HepG2 (cell line): ENCODE data around the gene NFKBIA. TPM values are rescaled to one million over a fixed set of nuclear protein-coding genes. Genes with fewer than 3 reads are reported as not detected.

ENCODE experiments used
- ATAC-seq: fragments of 200-7000 bp; cut with Tn5 transposase; 3 replicates; pipeline ENCODE4 v1.9.1; 2020; ENCODE audit warnings: mild to moderate bottlenecking, moderate library complexity
- BruUV-seq: library from RNA; stranded (reverse); fragments of 400-500 nt; replicated peaks from 2 replicates; lab custom pipeline; 2021; lab: Mats Ljungman, UMichigan
- CTCF ChIA-PET: fragments of 300-600 bp; formaldehyde crosslinking; extraction: SDS; loops from one replicate; lab custom pipeline; 2021; ENCODE audit warnings: low total read pairs, inconsistent platforms, low intra/inter-chr PET ratio; lab: Yijun Ruan, JAX
- POLR2A ChIA-PET: fragments of 350-600 bp; sonication (Branson Sonifier 250); formaldehyde crosslinking; loops from one replicate; lab custom pipeline; 2020; ENCODE audit warnings: antibody characterized with exemption, inconsistent platforms; lab: Yijun Ruan, JAX
- DNase-seq: peaks from one replicate; pipeline ENCODE4 v3.0.0-alpha.2; 2015; ENCODE audit warnings: low spot score
- FAIRE-seq: peaks from 3 replicates; lab custom pipeline; 2011; peaks lifted over from hg19 to GRCh38; lab: Jason Lieb, UNC
- H2AFZ ChIP-seq: one replicate; pipeline ENCODE4 v1.6.1; 2011; ENCODE audit warnings: low read length, inconsistent platforms
- H3K27ac ChIP-seq: fragments of 300-600 bp; 3 replicates; pipeline ENCODE4 v1.8.0; 2011; ENCODE audit warnings: mixed run types, mild to moderate bottlenecking, mixed read lengths, low read length, inconsistent platforms; ENCODE audit not compliant: insufficient read depth; ENCODE audit errors: extremely low read length
- H3K27me3 ChIP-seq, 2 experiments: fragments of 200-600 bp in 1 of 2; 2 replicates in 1 of 2; 3 replicates in 1 of 2; pipeline versions ENCODE4 v1.6.0 to v1.8.0; 2011; ENCODE audit warnings: low read length in 2 of 2, mild to moderate bottlenecking in 2 of 2, moderate library complexity in 2 of 2, inconsistent platforms in 1 of 2; ENCODE audit not compliant: insufficient read depth in 2 of 2, control insufficient read depth in 1 of 2
- H3K36me3 ChIP-seq, 2 experiments: fragments of 200-600 bp in 1 of 2; replicated peaks in 1 of 2; 2 replicates in 1 of 2; 3 replicates in 1 of 2; pipeline versions ENCODE4 v1.5.1 to v1.8.0; 2011; ENCODE audit warnings: low read length in 2 of 2, inconsistent platforms in 1 of 2; ENCODE audit not compliant: insufficient read depth in 2 of 2, control insufficient read depth in 1 of 2
- H3K4me1 ChIP-seq: 2 replicates; pipeline ENCODE4 v1.5.1; 2012; ENCODE audit warnings: low read length, inconsistent platforms; ENCODE audit not compliant: insufficient read depth
- H3K4me2 ChIP-seq: 2 replicates; pipeline ENCODE4 v1.6.0; 2011; ENCODE audit warnings: low read depth, low read length, inconsistent platforms
- H3K4me3 ChIP-seq, 3 experiments: fragments of 200-600 bp in 1 of 3; sonication (generic), shearing (Covaris generic) in 1 of 3; replicated peaks in 1 of 3; 2 replicates each; pipeline ENCODE4 v1.5.1; 2011 to 2016; ENCODE audit warnings: low read length in 3 of 3, inconsistent platforms in 2 of 3, low read depth in 2 of 3, mild to moderate bottlenecking in 2 of 3, control low read depth in 1 of 3, mixed read lengths in 1 of 3; ENCODE audit not compliant: insufficient read depth in 1 of 3
- H3K79me2 ChIP-seq: one replicate; pipeline ENCODE4 v1.6.1; 2011; ENCODE audit warnings: low read length, inconsistent platforms; ENCODE audit not compliant: insufficient read depth
- H3K9ac ChIP-seq: 2 replicates; pipeline ENCODE4 v1.6.0; 2011; ENCODE audit warnings: mild to moderate bottlenecking, low read depth, low read length, inconsistent platforms; ENCODE audit not compliant: insufficient read depth
- H3K9me3 ChIP-seq: 2 replicates; pipeline ENCODE4 v1.5.1; 2012; ENCODE audit warnings: mild to moderate bottlenecking, low read length
- H4K20me1 ChIP-seq: 2 replicates; pipeline ENCODE4 v1.6.0; 2011; ENCODE audit warnings: inconsistent platforms, mild to moderate bottlenecking, low read length, moderate library complexity; ENCODE audit not compliant: insufficient read depth
- CSRNP2 ChIP-seq: sonication (generic); formaldehyde crosslinking; conservative IDR thresholded peaks from 2 replicates; pipeline ENCODE4 v1.8.0; 2022; ENCODE audit warnings: low read depth, missing genetic modification reagents
- EP300 ChIP-seq, 3 experiments: sonication (generic) in 1 of 3; formaldehyde crosslinking in 1 of 3; IDR thresholded peaks; 2 replicates each; pipeline versions ENCODE4 v1.5.1 to v1.6.1; 2011 to 2020; ENCODE audit warnings: low read depth in 2 of 3, low read length in 2 of 3, borderline replicate concordance in 1 of 3, improper control_type of control experiment in 1 of 3, mild to moderate bottlenecking in 1 of 3, missing genetic modification reagents in 1 of 3, moderate library complexity in 1 of 3
- MAFG ChIP-seq: sonication (generic); formaldehyde crosslinking; IDR thresholded peaks from 2 replicates; pipeline ENCODE4 v1.5.1; 2020; ENCODE audit warnings: mild to moderate bottlenecking, missing genetic modification reagents
- MEIS1 ChIP-seq: sonication (generic); formaldehyde crosslinking; IDR thresholded peaks from 2 replicates; pipeline ENCODE4 v1.9.0; 2021; ENCODE audit warnings: mild to moderate bottlenecking, missing genetic modification reagents, moderate library complexity, borderline replicate concordance
- NFAT5 ChIP-seq: sonication (generic); formaldehyde crosslinking; IDR thresholded peaks from 2 replicates; pipeline ENCODE4 v1.4.0; 2020; ENCODE audit warnings: missing genetic modification reagents
- RNF219 ChIP-seq: sonication (generic); formaldehyde crosslinking; IDR thresholded peaks from 2 replicates; pipeline ENCODE4 v1.5.0; 2020; ENCODE audit warnings: mild to moderate bottlenecking, missing genetic modification reagents
- SRSF1 ChIP-seq: fragments of 200-400 bp; formaldehyde crosslinking; optimal IDR thresholded peaks from 2 replicates; pipeline ENCODE3; 2017; ENCODE audit warnings: mild to moderate bottlenecking, low read depth, low read length, moderate library complexity
- SRSF4 ChIP-seq: fragments of 200-400 bp; formaldehyde crosslinking; IDR thresholded peaks from one replicate; pipeline ENCODE4 v1.6.1; 2018; ENCODE audit warnings: mild to moderate bottlenecking, low read depth, low read length, moderate library complexity; ENCODE audit not compliant: poor library complexity, severe bottlenecking
- ZNF326 ChIP-seq: sonication (generic); formaldehyde crosslinking; IDR thresholded peaks from 2 replicates; pipeline ENCODE4 v1.4.0; 2020; ENCODE audit warnings: missing genetic modification reagents, borderline replicate concordance
- ZNF563 ChIP-seq: sonication (generic); formaldehyde crosslinking; IDR thresholded peaks from 2 replicates; pipeline ENCODE4 v1.8.0; 2022; ENCODE audit warnings: mild to moderate bottlenecking, moderate library complexity, missing genetic modification reagents
- ZNF782 ChIP-seq: sonication (generic); formaldehyde crosslinking; IDR thresholded peaks from 2 replicates; pipeline ENCODE4 v1.4.0; 2020; ENCODE audit warnings: missing genetic modification reagents, mild to moderate bottlenecking, borderline replicate concordance
- WGBS: methylation state at CpG from one replicate; pipeline ENCODE4 v1.1.6; 2017; ENCODE audit warnings: low lambda C conversion rate; 5-methylcytosine and 5-hydroxymethylcytosine counted together
- in situ Hi-C: cut with HindIII; loops from 2 replicates; pipeline ENCODE4 v1.10.0; 2017; ENCODE audit warnings: low pct_unique_long_range_greater_than_20kb; ENCODE audit not compliant: extremely low pct_ligation_motif_present
- intact Hi-C: fragments of 100-400 bp; cut with micrococcal nuclease; formaldehyde crosslinking; loops from one replicate; pipeline ENCODE4 v1.10.0; 2022; ENCODE audit not compliant: unreplicated experiment
- polyA plus RNA-seq, 8 experiments: library from polyadenylated mRNA; depleted of rRNA in 3 of 8; stranded (reverse) in 7 of 8; unstranded in 1 of 8; fragments of >200 nt; fragmentation: Illumina TruSeq in 4 of 8; extraction: Trizol in 4 of 8; gene quantifications; 2 replicates each; pipeline versions ENCODE4 v1.2.1 to v1.2.3, GENCODE V29; 2011 to 2016; ENCODE audit warnings: low read depth in 4 of 8, missing spikeins in 1 of 8, mixed read lengths in 1 of 8; ENCODE audit not compliant: insufficient read depth in 1 of 8
- total RNA-seq, 5 experiments: library from RNA; depleted of rRNA; stranded (reverse); fragments of >200 nt; fragmentation: Illumina TruSeq; extraction: Trizol; gene quantifications; 2 replicates each; pipeline ENCODE4 v1.2.3, GENCODE V29; 2016; ENCODE audit warnings: low read depth in 1 of 5

The NFKBIA gene
- total and polyA plus RNA-seq, 2 of the 13 experiments (the other 11 are each of a cell fraction or from before 2014, with no cell fraction given) = 197 to 319 TPM

- TF ChIP-seq RNF219 (CRISPR knock-in tag) (no peak), ZNF563 (CRISPR knock-in tag) (peak; percentile 29; the same call in 1 of the 2 replicates)
Observed at GRCh38 chr14:35390577-35391387, 13.8 kb downstream of the NFKBIA start (continued).

GRCh38 chr14:35389315-35389667, 15.3 kb downstream of the NFKBIA start:
- Histone ChIP-seq H3K9me3 (no peaks in the 10 kb centered on the region), H2AFZ (no peak overlapping the region), H3K9ac (no peak overlapping the region), H4K20me1 (no peaks in the 10 kb centered on the region), H3K4me1 (peaks cover 55% of the 10 kb centered on the region), H3K4me3 (no peak overlapping the region), H3K4me2 (no peak overlapping the region), H3K27ac (no peak overlapping the region), H3K27me3 (no peaks in the 10 kb centered on the region; a peak in 1 of 5 replicates), H3K79me2 (no peaks in the 10 kb centered on the region), H3K36me3 (no peaks in the 10 kb centered on the region)
- BruUV-seq = no TSS peak
- no peak for DNase-seq
- in situ Hi-C loops = no loop called here
- intact Hi-C loops = loop anchor here (5.0 kb wide), 1 partner anchor 97 kb away; the partner anchor contains the start of gene PSMA6
- no peak for ATAC-seq
- 78% methylated on average over 9 of the region's 9 CpGs for WGBS
- no peak for FAIRE-seq
- ChIA-PET CTCF (no interaction called here), POLR2A (interaction anchor here (2.2 to 12.0 kb wide), 2 partner anchors 8 to 13 kb away, joined by 7 to 211 read pairs; partner anchors contain the start of gene NFKBIA)
- no peak for TF ChIP-seq NFAT5 (CRISPR knock-in tag)
- no peak for TF ChIP-seq EP300 (IDR thresholded peaks at IDR 0.05; ENCODE audit: low read depth in 2 of 2, low read length in 2 of 2)
- no peak for TF ChIP-seq EP300 (CRISPR knock-in tag; IDR thresholded peaks at IDR 0.05; ENCODE audit: borderline replicate concordance)
- no peak for TF ChIP-seq MEIS1 (CRISPR knock-in tag)
- no peak for TF ChIP-seq SRSF1
- TF ChIP-seq ZNF326 (CRISPR knock-in tag) = no peak
- no peak for TF ChIP-seq CSRNP2 (CRISPR knock-in tag)
- no peak for TF ChIP-seq ZNF782
- no peak for TF ChIP-seq SRSF4
- TF ChIP-seq MAFG (CRISPR knock-in tag) = no peak
